Measurements from ENCODE around the gene ACCS.

DNA sequence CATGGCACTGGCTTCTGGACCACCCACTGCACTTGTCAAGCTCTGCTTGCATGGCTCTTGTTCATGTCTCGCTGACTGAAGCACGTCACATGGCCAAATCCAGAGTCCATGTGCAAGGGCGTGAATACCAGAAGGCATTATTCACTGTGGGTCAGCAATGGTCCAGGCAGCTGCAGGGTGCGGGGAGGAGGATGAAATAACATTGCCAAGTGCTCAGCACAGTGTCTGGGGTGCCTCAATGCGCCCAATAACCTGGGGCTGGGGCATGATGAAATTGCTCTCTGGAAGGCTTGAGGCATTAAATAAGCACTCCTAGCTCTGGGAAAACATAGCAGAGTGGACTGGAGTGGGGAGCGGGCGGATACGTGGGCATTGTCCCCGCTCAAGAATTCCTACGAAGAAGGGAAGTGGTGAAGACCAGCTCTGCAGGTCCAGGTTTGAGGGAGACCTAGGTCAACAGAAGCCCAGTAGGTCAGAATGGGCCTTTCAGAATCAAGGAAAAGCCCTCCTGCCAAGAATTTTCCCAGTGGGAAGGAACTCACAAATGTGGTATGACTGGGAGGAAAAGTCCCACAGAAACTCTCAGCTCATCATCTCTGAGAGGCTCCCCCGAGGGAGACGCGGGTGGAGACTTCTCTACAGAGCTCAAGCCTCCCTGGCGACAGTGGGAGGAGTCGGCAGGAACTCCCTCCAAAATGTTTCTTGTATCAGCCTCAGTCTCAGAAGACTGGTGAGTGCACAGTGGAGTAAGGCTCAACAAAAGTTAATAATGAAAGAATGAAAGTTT lies 33.6 kb upstream of the ACCS start:
- TF ChIP-seq CHD2 (IDR thresholded peaks at IDR 0.05; ENCODE audit: low read length, partially characterized antibody), result no peak
- no peak for TF ChIP-seq POLR2A (IDR thresholded peaks at IDR 0.05; ENCODE audit: low read length)
- TF ChIP-seq MAFK (IDR thresholded peaks at IDR 0.05; ENCODE audit: partially characterized antibody), result no peak
- no peak for TF ChIP-seq BHLHE40 (IDR thresholded peaks at IDR 0.05; ENCODE audit: low read depth, low read length)
- TF ChIP-seq, protein P1, sequence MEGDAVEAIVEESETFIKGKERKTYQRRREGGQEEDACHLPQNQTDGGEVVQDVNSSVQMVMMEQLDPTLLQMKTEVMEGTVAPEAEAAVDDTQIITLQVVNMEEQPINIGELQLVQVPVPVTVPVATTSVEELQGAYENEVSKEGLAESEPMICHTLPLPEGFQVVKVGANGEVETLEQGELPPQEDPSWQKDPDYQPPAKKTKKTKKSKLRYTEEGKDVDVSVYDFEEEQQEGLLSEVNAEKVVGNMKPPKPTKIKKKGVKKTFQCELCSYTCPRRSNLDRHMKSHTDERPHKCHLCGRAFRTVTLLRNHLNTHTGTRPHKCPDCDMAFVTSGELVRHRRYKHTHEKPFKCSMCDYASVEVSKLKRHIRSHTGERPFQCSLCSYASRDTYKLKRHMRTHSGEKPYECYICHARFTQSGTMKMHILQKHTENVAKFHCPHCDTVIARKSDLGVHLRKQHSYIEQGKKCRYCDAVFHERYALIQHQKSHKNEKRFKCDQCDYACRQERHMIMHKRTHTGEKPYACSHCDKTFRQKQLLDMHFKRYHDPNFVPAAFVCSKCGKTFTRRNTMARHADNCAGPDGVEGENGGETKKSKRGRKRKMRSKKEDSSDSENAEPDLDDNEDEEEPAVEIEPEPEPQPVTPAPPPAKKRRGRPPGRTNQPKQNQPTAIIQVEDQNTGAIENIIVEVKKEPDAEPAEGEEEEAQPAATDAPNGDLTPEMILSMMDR (IDR thresholded peaks at IDR 0.05), result no peak
- TF ChIP-seq, protein P2, sequence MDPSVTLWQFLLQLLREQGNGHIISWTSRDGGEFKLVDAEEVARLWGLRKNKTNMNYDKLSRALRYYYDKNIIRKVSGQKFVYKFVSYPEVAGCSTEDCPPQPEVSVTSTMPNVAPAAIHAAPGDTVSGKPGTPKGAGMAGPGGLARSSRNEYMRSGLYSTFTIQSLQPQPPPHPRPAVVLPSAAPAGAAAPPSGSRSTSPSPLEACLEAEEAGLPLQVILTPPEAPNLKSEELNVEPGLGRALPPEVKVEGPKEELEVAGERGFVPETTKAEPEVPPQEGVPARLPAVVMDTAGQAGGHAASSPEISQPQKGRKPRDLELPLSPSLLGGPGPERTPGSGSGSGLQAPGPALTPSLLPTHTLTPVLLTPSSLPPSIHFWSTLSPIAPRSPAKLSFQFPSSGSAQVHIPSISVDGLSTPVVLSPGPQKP (IDR thresholded peaks at IDR 0.05; ENCODE audit: low read depth, low read length), result no peak
- TF ChIP-seq, protein P3, sequence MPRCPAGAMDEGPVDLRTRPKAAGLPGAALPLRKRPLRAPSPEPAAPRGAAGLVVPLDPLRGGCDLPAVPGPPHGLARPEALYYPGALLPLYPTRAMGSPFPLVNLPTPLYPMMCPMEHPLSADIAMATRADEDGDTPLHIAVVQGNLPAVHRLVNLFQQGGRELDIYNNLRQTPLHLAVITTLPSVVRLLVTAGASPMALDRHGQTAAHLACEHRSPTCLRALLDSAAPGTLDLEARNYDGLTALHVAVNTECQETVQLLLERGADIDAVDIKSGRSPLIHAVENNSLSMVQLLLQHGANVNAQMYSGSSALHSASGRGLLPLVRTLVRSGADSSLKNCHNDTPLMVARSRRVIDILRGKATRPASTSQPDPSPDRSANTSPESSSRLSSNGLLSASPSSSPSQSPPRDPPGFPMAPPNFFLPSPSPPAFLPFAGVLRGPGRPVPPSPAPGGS (IDR thresholded peaks at IDR 0.05), result no peak
- TF ChIP-seq, protein P4, sequence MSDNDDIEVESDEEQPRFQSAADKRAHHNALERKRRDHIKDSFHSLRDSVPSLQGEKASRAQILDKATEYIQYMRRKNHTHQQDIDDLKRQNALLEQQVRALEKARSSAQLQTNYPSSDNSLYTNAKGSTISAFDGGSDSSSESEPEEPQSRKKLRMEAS (IDR thresholded peaks at IDR 0.05), result no peak
- TF ChIP-seq CEBPB (IDR thresholded peaks at IDR 0.05), result no peak
- TF ChIP-seq CBX8 (IDR thresholded peaks at IDR 0.05), result no peak
- TF ChIP-seq JUN (IDR thresholded peaks at IDR 0.05), result no peak
- TF ChIP-seq, protein P5, sequence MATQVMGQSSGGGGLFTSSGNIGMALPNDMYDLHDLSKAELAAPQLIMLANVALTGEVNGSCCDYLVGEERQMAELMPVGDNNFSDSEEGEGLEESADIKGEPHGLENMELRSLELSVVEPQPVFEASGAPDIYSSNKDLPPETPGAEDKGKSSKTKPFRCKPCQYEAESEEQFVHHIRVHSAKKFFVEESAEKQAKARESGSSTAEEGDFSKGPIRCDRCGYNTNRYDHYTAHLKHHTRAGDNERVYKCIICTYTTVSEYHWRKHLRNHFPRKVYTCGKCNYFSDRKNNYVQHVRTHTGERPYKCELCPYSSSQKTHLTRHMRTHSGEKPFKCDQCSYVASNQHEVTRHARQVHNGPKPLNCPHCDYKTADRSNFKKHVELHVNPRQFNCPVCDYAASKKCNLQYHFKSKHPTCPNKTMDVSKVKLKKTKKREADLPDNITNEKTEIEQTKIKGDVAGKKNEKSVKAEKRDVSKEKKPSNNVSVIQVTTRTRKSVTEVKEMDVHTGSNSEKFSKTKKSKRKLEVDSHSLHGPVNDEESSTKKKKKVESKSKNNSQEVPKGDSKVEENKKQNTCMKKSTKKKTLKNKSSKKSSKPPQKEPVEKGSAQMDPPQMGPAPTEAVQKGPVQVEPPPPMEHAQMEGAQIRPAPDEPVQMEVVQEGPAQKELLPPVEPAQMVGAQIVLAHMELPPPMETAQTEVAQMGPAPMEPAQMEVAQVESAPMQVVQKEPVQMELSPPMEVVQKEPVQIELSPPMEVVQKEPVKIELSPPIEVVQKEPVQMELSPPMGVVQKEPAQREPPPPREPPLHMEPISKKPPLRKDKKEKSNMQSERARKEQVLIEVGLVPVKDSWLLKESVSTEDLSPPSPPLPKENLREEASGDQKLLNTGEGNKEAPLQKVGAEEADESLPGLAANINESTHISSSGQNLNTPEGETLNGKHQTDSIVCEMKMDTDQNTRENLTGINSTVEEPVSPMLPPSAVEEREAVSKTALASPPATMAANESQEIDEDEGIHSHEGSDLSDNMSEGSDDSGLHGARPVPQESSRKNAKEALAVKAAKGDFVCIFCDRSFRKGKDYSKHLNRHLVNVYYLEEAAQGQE (IDR thresholded peaks at IDR 0.05), result no peak
- no peak for TF ChIP-seq RAD21 (conservative IDR thresholded peaks at IDR 0.05 in 1 of 2, IDR thresholded peaks at IDR 0.05 in 1 of 2)
- no peak for TF ChIP-seq EP300 (IDR thresholded peaks at IDR 0.05)
